GM23338 (cell line): ENCODE measurements around the gene PRKAR1B. TPM values are rescaled to one million over a fixed set of nuclear protein-coding genes. Genes with fewer than 3 reads are reported as not detected.

ENCODE experiments used
- ATAC-seq: fragments of 200-7000 bp; cut with Tn5 transposase; 3 replicates; pipeline ENCODE4 v1.9.1; 2020
- DNase-seq: peaks from one replicate; pipeline ENCODE4 v3.0.0-alpha.2; 2015; ENCODE audit warnings: low spot score
- H2AFZ ChIP-seq: fragments of 200-600 bp; sonication (generic); 2 replicates; pipeline ENCODE4 v1.8.0; 2016; ENCODE audit warnings: antibody characterized with exemption, mild to moderate bottlenecking, moderate library complexity
- H3F3A ChIP-seq: fragments of 200-600 bp; sonication (generic); replicated peaks from 2 replicates; pipeline ENCODE4 v1.8.0; 2017; ENCODE audit warnings: antibody characterized with exemption, mixed run types, low read depth
- H3K27ac ChIP-seq: fragments of 200-600 bp; sonication (generic); 2 replicates; pipeline ENCODE4 v1.6.1; 2016; ENCODE audit warnings: low read depth
- H3K27me3 ChIP-seq: fragments of 200-600 bp; sonication (generic); 2 replicates; pipeline ENCODE4 v1.8.0; 2016; ENCODE audit warnings: mild to moderate bottlenecking, mixed run types, moderate library complexity; ENCODE audit not compliant: insufficient read depth
- H3K36me3 ChIP-seq: fragments of 200-600 bp; sonication (generic); 2 replicates; pipeline ENCODE4 v1.8.0; 2016; ENCODE audit warnings: mild to moderate bottlenecking; ENCODE audit not compliant: insufficient read depth
- H3K4me1 ChIP-seq: fragments of 200-600 bp; sonication (generic); 2 replicates; pipeline ENCODE4 v1.8.0; 2016; ENCODE audit warnings: mild to moderate bottlenecking, moderate library complexity; ENCODE audit not compliant: insufficient read depth
- H3K4me2 ChIP-seq: fragments of 200-600 bp; sonication (generic); 2 replicates; pipeline ENCODE4 v1.7.1; 2017; ENCODE audit warnings: mixed run types
- H3K4me3 ChIP-seq: fragments of 200-600 bp; sonication (generic); 2 replicates; pipeline ENCODE4 v1.6.1; 2016; ENCODE audit warnings: mixed run types
- H3K79me2 ChIP-seq: fragments of 200-600 bp; sonication (generic); replicated peaks from 2 replicates; pipeline ENCODE4 v1.8.0; 2017; ENCODE audit warnings: mild to moderate bottlenecking; ENCODE audit not compliant: insufficient read depth
- H3K9me2 ChIP-seq: fragments of 200-600 bp; sonication (generic); 2 replicates; pipeline ENCODE4 v1.8.0; 2017; ENCODE audit not compliant: insufficient read depth
- H4K20me1 ChIP-seq: fragments of 200-600 bp; sonication (generic); replicated peaks from 2 replicates; pipeline ENCODE4 v1.8.0; 2017; ENCODE audit warnings: mild to moderate bottlenecking; ENCODE audit not compliant: insufficient read depth
- H3K27ac Mint-ChIP-seq: 2 replicates; pipeline ENCODE4 v1.8.0; 2020; ENCODE audit warnings: inconsistent platforms, mild to moderate bottlenecking, moderate library complexity, mixed read lengths
- H3K27me3 Mint-ChIP-seq: 3 replicates; pipeline ENCODE4 v1.8.0; 2022; ENCODE audit warnings: low read depth, mild to moderate bottlenecking, moderate library complexity, mixed read lengths, inconsistent platforms; ENCODE audit not compliant: insufficient read depth, poor library complexity
- H3K36me3 Mint-ChIP-seq: 3 replicates; pipeline ENCODE4 v1.8.0; 2021; ENCODE audit warnings: low read depth, mild to moderate bottlenecking, inconsistent platforms, moderate library complexity, mixed read lengths
- H3K4me1 Mint-ChIP-seq: 3 replicates; pipeline ENCODE4 v1.8.0; 2020; ENCODE audit warnings: mild to moderate bottlenecking, inconsistent platforms, mixed read lengths
- H3K4me3 Mint-ChIP-seq: 3 replicates; pipeline ENCODE4 v1.8.0; 2021; ENCODE audit warnings: moderate library complexity, mild to moderate bottlenecking, inconsistent platforms, mixed read lengths
- H3K9me3 Mint-ChIP-seq: 3 replicates; pipeline ENCODE4 v1.8.0; 2020; ENCODE audit warnings: moderate library complexity, mild to moderate bottlenecking, inconsistent platforms, mixed read lengths
- CREB1 ChIP-seq: fragments of 250-450 bp; sonication (Bioruptor Pico); IDR thresholded peaks from 2 replicates; pipeline ENCODE4 v1.5.0; 2020; ENCODE audit warnings: low read depth, mild to moderate bottlenecking, moderate library complexity
- EZH2 ChIP-seq: fragments of 200-600 bp; sonication (generic); IDR thresholded peaks from one replicate; pipeline ENCODE4 v1.8.0; 2017; ENCODE audit warnings: antibody characterized with exemption, mild to moderate bottlenecking, low read depth; ENCODE audit not compliant: unreplicated experiment
- STAT1 ChIP-seq: IDR thresholded peaks from one replicate; pipeline ENCODE4 v1.6.1; 2016; ENCODE audit warnings: antibody characterized with exemption; ENCODE audit not compliant: unreplicated experiment
- ZNF331 ChIP-seq: fragments of 250-450 bp; sonication (Bioruptor Pico); IDR thresholded peaks from 2 replicates; pipeline ENCODE4 v1.5.0; 2020; ENCODE audit warnings: low read depth, mild to moderate bottlenecking, moderate library complexity
- polyA plus RNA-seq: library from polyadenylated mRNA; unstranded; fragments of >200 nt; fragmentation: Nextera tagmentation; extraction: Ambion mirVana; gene quantifications from 2 replicates; pipeline ENCODE4 v1.2.1, GENCODE V29; 2016
- total RNA-seq: library from RNA; depleted of rRNA; stranded (reverse); fragments of >200 nt; shearing (Covaris generic); gene quantifications from 2 replicates; pipeline ENCODE4 v1.2.3, GENCODE V29; 2014
- TF ChIP-seq, protein P1 (sequence below): fragments of 250-450 bp; sonication (Bioruptor Pico); IDR thresholded peaks from 2 replicates; pipeline ENCODE4 v1.5.0; 2020; ENCODE audit warnings: mild to moderate bottlenecking, moderate library complexity

Gene PRKAR1B
- total and polyA plus RNA-seq, 2 experiments from 2014 or later: 35.7 to 36.7 TPM

DNA sequence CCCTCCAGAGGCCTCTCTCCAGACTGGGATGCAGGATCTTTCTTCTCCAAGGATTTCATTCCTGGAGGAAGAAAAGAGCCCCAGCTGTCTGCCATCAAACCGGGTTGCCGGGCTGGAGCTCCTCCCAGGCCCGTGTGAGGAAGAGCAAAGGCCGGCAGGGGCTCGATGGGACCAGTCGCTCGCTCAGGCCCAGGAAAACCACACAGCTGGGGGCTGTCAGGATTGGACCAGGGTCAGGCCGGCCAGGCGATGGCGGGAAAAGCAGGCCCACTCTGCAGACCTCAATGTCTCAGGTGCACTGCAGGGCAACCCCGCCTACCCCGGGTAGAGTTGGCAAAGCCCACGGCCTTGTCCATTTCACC, 98.7 kb downstream of the PRKAR1B start (continued):
- TF ChIP-seq, protein P1, sequence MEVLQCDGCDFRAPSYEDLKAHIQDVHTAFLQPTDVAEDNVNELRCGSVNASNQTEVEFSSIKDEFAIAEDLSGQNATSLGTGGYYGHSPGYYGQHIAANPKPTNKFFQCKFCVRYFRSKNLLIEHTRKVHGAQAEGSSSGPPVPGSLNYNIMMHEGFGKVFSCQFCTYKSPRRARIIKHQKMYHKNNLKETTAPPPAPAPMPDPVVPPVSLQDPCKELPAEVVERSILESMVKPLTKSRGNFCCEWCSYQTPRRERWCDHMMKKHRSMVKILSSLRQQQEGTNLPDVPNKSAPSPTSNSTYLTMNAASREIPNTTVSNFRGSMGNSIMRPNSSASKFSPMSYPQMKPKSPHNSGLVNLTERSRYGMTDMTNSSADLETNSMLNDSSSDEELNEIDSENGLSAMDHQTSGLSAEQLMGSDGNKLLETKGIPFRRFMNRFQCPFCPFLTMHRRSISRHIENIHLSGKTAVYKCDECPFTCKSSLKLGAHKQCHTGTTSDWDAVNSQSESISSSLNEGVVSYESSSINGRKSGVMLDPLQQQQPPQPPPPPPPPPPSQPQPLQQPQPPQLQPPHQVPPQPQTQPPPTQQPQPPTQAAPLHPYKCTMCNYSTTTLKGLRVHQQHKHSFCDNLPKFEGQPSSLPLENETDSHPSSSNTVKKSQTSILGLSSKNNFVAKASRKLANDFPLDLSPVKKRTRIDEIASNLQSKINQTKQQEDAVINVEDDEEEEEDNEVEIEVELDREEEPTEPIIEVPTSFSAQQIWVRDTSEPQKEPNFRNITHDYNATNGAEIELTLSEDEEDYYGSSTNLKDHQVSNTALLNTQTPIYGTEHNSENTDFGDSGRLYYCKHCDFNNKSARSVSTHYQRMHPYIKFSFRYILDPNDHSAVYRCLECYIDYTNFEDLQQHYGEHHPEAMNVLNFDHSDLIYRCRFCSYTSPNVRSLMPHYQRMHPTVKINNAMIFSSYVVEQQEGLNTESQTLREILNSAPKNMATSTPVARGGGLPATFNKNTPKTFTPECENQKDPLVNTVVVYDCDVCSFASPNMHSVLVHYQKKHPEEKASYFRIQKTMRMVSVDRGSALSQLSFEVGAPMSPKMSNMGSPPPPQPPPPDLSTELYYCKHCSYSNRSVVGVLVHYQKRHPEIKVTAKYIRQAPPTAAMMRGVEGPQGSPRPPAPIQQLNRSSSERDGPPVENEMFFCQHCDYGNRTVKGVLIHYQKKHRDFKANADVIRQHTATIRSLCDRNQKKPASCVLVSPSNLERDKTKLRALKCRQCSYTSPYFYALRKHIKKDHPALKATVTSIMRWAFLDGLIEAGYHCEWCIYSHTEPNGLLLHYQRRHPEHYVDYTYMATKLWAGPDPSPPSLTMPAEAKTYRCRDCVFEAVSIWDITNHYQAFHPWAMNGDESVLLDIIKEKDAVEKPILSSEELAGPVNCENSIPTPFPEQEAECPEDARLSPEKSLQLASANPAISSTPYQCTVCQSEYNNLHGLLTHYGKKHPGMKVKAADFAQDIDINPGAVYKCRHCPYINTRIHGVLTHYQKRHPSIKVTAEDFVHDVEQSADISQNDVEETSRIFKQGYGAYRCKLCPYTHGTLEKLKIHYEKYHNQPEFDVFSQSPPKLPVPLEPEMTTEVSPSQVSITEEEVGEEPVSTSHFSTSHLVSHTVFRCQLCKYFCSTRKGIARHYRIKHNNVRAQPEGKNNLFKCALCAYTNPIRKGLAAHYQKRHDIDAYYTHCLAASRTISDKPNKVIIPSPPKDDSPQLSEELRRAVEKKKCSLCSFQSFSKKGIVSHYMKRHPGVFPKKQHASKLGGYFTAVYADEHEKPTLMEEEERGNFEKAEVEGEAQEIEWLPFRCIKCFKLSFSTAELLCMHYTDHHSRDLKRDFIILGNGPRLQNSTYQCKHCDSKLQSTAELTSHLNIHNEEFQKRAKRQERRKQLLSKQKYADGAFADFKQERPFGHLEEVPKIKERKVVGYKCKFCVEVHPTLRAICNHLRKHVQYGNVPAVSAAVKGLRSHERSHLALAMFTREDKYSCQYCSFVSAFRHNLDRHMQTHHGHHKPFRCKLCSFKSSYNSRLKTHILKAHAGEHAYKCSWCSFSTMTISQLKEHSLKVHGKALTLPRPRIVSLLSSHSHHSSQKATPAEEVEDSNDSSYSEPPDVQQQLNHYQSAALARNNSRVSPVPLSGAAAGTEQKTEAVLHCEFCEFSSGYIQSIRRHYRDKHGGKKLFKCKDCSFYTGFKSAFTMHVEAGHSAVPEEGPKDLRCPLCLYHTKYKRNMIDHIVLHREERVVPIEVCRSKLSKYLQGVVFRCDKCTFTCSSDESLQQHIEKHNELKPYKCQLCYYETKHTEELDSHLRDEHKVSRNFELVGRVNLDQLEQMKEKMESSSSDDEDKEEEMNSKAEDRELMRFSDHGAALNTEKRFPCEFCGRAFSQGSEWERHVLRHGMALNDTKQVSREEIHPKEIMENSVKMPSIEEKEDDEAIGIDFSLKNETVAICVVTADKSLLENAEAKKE (CRISPR knock-in tag): no peak
- TF ChIP-seq CREB1 (CRISPR knock-in tag) (no peak), ZNF331 (CRISPR knock-in tag) (no peak)

DNA sequence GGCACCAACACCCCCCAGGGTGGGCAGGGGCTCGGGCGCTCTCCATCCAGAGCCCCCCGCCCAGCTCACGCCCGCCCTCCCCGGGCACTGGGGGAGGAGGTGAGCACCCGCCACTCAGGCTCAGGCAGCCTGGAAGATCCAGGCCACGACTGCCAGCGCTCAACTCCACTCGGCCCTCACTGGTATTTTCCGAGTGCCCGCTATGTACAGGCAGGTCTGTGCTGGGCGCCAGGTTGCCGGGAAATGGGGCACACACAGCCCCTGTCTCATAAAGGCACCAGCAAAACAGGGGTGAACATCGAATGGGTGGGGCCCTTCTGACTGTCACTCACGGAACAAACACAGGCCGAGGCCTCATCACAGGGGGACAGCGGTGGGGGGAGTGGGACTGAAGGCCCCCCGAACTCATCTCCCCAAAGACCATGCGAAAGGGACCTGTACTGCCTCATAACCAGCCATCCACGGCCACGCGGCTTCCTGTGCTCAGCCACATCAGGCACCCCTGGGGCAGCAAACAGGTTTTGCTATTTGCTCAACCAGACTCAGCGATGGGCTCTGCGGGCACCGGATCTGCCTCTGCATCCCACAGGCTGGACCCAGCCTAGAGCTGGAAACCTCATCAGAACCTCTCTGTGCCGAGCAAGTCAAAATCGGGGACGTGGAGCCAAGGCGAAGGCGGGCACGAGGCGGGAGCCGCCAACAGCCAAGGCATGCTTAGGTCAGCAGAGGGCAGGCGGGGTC, 99.2 kb downstream of the PRKAR1B start:
- Histone ChIP-seq H3K27me3 (no peaks in the 10 kb centered on the region), H3K79me2 (peaks cover 35% of the 10 kb centered on the region), H3K4me2 (no peak overlapping the region), H3K4me3 (no peak overlapping the region), H3K4me1 (no peaks in the 10 kb centered on the region), H3K27ac (no peak overlapping the region), H3K36me3 (peaks cover 7% of the 10 kb centered on the region; the same call in 1 of the 2 replicates), H2AFZ (no peak overlapping the region), H3F3A (no peaks in the 10 kb centered on the region), H4K20me1 (no peaks in the 10 kb centered on the region), H3K9me2 (no peaks in the 10 kb centered on the region)
- Mint-ChIP-seq H3K36me3 (peaks cover 39% of the 10 kb centered on the region), H3K9me3 (peaks cover 28% of the 10 kb centered on the region), H3K4me1 (peaks cover 6% of the 10 kb centered on the region; the same call in 2 of the 3 replicates), H3K4me3 (no peak overlapping the region), H3K27ac (no peak overlapping the region), H3K27me3 (peaks cover 6% of the 10 kb centered on the region)
- TF ChIP-seq STAT1 (no peak), EZH2 (no peak)
- TF ChIP-seq, protein P1 (CRISPR knock-in tag): no peak
- ATAC-seq (peak; percentile 48), DNase-seq (no peak)
